HCT116 (cell line): Measurements from ENCODE around the gene NT5C1A.

Experiments
- EZH2 ChIP-seq: fragments of 200-600 bp; sonication (generic); IDR thresholded peaks from 2 replicates; pipeline ENCODE4 v1.6.1; 2017; ENCODE audit warnings: antibody characterized with exemption, mixed run types
- POLR2A ChIP-seq: IDR thresholded peaks from 2 replicates; pipeline ENCODE4 v1.7.0; 2011; ENCODE audit warnings: borderline replicate concordance; ENCODE audit not compliant: insufficient read depth, insufficient read length; ENCODE audit errors: extremely low read depth
- POLR2AphosphoS5 ChIP-seq: IDR thresholded peaks from 2 replicates; pipeline ENCODE4 v1.6.1; 2011; ENCODE audit warnings: mild to moderate bottlenecking, low read depth, low read length, moderate library complexity
- SIN3A ChIP-seq: IDR thresholded peaks from 2 replicates; pipeline ENCODE4 v1.6.1; 2012; ENCODE audit warnings: low read depth
- SP1 ChIP-seq: IDR thresholded peaks from 2 replicates; pipeline ENCODE4 v1.6.1; 2012; ENCODE audit warnings: low read depth
- TF ChIP-seq, protein P1 (sequence below), 3 experiments: fragments of 200-600 bp in 1 of 3; sonication (generic) in 1 of 3; IDR thresholded peaks in 2 of 3; conservative IDR thresholded peaks in 1 of 3; 2 replicates each; pipeline ENCODE4 v1.5.1; 2012 to 2017; ENCODE audit warnings: low read depth in 2 of 3, low read length in 2 of 3, antibody characterized with exemption in 1 of 3, borderline replicate concordance in 1 of 3, control low read depth in 1 of 3, mild to moderate bottlenecking in 1 of 3, mixed read lengths in 1 of 3, mixed run types in 1 of 3, moderate library complexity in 1 of 3; ENCODE audit not compliant: insufficient read depth in 1 of 3
- TF ChIP-seq, protein P2 (sequence below): IDR thresholded peaks from 2 replicates; pipeline ENCODE4 v1.6.1; 2012; ENCODE audit warnings: low read depth
- TF ChIP-seq, protein P3 (sequence below): IDR thresholded peaks from 2 replicates; pipeline ENCODE4 v1.6.1; 2012

DNA sequence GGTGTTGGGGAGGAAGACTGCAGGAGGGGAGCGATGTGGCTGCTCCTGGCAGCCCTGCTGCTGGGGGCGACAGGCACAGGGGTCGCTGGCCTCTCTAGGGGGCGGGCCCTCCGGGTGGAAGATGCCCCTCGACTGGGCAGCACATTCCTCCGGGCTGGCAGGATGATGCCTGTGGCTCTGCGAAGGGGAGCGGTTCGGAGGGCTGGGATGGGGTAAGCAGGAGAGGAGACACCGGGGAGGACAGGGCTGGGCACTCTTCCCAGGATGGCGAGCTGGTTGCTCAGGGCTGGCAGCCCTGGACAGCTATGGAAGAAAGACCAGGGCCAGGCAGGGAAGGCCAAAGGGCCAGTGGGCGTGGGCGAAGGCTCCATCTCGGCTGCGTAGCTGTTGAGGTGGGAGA, 45.3 kb downstream of the NT5C1A start:
- TF ChIP-seq, protein P1, sequence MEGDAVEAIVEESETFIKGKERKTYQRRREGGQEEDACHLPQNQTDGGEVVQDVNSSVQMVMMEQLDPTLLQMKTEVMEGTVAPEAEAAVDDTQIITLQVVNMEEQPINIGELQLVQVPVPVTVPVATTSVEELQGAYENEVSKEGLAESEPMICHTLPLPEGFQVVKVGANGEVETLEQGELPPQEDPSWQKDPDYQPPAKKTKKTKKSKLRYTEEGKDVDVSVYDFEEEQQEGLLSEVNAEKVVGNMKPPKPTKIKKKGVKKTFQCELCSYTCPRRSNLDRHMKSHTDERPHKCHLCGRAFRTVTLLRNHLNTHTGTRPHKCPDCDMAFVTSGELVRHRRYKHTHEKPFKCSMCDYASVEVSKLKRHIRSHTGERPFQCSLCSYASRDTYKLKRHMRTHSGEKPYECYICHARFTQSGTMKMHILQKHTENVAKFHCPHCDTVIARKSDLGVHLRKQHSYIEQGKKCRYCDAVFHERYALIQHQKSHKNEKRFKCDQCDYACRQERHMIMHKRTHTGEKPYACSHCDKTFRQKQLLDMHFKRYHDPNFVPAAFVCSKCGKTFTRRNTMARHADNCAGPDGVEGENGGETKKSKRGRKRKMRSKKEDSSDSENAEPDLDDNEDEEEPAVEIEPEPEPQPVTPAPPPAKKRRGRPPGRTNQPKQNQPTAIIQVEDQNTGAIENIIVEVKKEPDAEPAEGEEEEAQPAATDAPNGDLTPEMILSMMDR (IDR thresholded peaks at IDR 0.05 in 2 of 3, conservative IDR thresholded peaks at IDR 0.05 in 1 of 3; ENCODE audit: borderline replicate concordance in 1 of 3, insufficient read depth in 1 of 3, low read depth in 2 of 3, low read length in 2 of 3): no peak
- TF ChIP-seq POLR2AphosphoS5 (no peak), POLR2A (no peak), EZH2 (no peak), SP1 (no peak), SIN3A (no peak)
- TF ChIP-seq, protein P2, sequence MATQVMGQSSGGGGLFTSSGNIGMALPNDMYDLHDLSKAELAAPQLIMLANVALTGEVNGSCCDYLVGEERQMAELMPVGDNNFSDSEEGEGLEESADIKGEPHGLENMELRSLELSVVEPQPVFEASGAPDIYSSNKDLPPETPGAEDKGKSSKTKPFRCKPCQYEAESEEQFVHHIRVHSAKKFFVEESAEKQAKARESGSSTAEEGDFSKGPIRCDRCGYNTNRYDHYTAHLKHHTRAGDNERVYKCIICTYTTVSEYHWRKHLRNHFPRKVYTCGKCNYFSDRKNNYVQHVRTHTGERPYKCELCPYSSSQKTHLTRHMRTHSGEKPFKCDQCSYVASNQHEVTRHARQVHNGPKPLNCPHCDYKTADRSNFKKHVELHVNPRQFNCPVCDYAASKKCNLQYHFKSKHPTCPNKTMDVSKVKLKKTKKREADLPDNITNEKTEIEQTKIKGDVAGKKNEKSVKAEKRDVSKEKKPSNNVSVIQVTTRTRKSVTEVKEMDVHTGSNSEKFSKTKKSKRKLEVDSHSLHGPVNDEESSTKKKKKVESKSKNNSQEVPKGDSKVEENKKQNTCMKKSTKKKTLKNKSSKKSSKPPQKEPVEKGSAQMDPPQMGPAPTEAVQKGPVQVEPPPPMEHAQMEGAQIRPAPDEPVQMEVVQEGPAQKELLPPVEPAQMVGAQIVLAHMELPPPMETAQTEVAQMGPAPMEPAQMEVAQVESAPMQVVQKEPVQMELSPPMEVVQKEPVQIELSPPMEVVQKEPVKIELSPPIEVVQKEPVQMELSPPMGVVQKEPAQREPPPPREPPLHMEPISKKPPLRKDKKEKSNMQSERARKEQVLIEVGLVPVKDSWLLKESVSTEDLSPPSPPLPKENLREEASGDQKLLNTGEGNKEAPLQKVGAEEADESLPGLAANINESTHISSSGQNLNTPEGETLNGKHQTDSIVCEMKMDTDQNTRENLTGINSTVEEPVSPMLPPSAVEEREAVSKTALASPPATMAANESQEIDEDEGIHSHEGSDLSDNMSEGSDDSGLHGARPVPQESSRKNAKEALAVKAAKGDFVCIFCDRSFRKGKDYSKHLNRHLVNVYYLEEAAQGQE: no peak
- TF ChIP-seq, protein P3, sequence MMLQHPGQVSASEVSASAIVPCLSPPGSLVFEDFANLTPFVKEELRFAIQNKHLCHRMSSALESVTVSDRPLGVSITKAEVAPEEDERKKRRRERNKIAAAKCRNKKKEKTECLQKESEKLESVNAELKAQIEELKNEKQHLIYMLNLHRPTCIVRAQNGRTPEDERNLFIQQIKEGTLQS: no peak
